Measurements from ENCODE around the gene FAM32A.

The FAM32A gene

DNA sequence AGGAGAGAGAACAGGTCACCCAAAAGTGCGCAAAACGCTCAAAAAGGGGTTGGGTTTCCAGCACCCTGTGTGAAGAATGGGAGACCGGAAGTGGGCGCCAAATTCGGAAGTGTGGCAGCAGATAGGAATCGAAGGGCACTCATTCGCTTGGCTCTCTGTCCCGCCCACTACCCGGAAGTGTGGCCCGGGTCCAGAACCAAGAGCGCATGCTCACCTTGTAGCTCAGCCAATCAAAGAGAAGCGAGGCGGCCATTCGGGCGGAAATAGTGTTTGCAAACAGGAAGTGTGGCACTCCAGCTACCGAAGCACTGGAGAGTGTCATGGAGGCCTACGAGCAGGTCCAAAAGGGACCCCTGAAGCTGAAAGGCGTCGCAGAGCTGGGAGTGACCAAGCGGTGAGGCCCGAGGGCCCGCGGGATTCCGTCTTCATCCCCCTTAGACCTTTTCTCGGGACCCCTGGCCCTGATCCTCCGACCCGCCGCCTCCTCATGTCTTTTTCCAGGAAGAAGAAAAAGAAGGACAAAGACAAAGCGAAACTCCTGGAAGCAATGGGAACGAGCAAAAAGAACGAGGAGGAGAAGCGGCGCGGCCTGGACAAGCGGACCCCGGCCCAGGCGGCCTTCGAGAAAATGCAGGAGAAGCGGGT lies at the start of gene FAM32A:
Gene FAM32A (plus strand): TSS at position 288 of the 645 bp plus-strand sequence. CDS start 33 bp downstream, at position 321.
- peaks cover 34% of the 10 kb centered on the region for H3K36me3 Mint-ChIP-seq
- peak within 1 kb of the TSS; percentile 100 for H3K4me3 Mint-ChIP-seq
- no peaks in the 10 kb centered on the region for H3K27me3 Mint-ChIP-seq
- peak; percentile 96 for ATAC-seq
- H3K4me1 Mint-ChIP-seq = peaks cover 44% of the 10 kb centered on the region
- H3K27ac Mint-ChIP-seq = peak within 1 kb of the TSS; percentile 100
- H3K9me3 Mint-ChIP-seq = no peaks in the 10 kb centered on the region

DNA sequence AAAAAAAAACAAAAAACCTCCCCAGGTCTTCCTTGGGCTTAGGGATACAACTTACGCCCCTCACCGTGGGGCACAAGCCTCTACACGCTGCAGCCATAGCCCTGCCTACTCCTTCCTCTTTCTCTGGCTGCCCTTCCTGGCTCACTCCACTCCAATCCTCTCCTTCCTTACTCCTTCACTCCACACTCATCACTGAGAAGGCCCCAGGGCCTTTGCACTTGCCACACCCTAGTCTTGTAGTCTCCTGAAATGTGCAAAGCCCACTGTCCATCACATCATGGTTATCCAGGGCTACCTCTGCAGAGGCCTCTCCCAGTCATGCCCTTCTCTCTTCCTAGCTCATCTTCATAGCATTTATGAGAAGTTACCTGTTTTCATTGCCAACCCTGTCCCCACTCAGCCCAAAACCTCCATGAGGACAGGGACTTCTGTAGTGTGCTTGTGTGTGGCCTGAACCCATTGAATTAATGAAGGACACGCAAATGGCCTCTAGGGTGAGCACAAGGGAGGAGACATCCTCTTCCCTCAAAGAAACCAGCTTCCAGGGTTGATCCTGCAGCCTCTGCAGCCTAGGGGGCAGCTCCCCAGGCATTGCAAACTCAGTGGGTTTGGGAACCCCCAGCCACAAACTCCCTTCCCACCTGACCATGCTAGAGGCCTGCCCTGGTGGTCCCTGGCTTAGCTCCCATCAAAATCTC lies 49.6 kb upstream of the FAM32A start:
- Mint-ChIP-seq H3K27ac (peak overlapping the region; percentile 64), H3K4me1 (peaks cover 64% of the 10 kb centered on the region)

GRCh38 chr19:16136185-16136999 lies 48.8 kb upstream of the FAM32A start:
- Mint-ChIP-seq H3K4me3 (no peak overlapping the region), H3K27ac (peak overlapping the region; percentile 64), H3K9me3 (peaks cover 10% of the 10 kb centered on the region), H3K36me3 (peaks cover 32% of the 10 kb centered on the region), H3K4me1 (peaks cover 66% of the 10 kb centered on the region), H3K27me3 (no peaks in the 10 kb centered on the region)
- ATAC-seq = no peak

More for the DNA sequence above, 49.6 kb upstream of the FAM32A start:
- Mint-ChIP-seq H3K9me3 (peaks cover 14% of the 10 kb centered on the region), H3K27me3 (no peaks in the 10 kb centered on the region), H3K36me3 (peaks cover 40% of the 10 kb centered on the region), H3K4me3 (peak overlapping the region; percentile 2)
- ATAC-seq = no peak

DNA sequence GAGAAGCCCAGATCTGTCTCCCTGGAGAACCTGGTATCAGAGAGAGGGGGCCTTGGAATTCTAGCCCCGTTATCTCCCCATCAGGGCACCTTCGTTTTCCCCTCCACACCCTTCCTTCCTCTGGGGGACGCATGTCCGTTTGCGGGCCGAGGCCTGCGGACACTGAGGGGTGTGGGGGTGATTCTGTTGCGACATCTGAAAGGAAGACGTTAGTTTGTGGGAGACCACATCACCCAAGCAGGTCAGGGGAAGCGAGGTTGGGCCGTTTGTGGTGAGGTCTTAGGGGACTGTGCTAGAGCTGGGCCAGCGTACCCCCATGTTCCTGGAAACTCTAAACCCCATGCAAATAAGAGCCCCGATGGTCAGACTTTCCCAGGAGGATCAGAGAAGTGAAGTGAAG lies 45.5 kb upstream of the FAM32A start:
- ATAC-seq = peak; percentile 4
- H3K36me3 Mint-ChIP-seq = peaks cover 21% of the 10 kb centered on the region

DNA sequence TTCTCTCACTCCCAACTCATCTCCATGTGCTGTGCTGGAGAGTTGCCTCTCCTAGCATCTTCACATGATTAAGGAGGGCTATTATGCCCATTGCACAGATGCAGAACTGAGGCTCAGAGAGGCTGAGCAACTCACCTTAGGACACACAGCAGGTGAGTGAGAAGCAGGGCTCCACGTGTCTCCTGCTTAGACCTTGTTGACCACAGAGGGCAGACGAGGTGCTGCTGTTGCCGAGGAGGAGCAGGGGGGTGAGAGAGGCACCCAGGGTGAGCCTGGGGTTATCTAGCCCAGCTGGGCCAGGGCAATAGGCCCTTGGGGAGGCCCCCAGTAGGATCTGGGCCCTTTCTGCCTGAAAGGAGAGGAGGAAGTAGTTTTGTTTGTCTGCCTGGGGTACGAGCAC lies 44.2 kb upstream of the FAM32A start:
- peaks cover 9% of the 10 kb centered on the region for H3K9me3 Mint-ChIP-seq
- H3K4me3 Mint-ChIP-seq = peak overlapping the region; percentile 43
- H3K27ac Mint-ChIP-seq = peak overlapping the region; percentile 100
- peaks cover 27% of the 10 kb centered on the region for H3K36me3 Mint-ChIP-seq
- H3K4me1 Mint-ChIP-seq = peaks cover 72% of the 10 kb centered on the region
- H3K27me3 Mint-ChIP-seq = no peaks in the 10 kb centered on the region
- peak; percentile 87 for ATAC-seq

More for the DNA sequence above, 45.5 kb upstream of the FAM32A start:
- Mint-ChIP-seq H3K9me3 (peaks cover 9% of the 10 kb centered on the region), H3K4me1 (peaks cover 73% of the 10 kb centered on the region), H3K4me3 (peak overlapping the region; percentile 30), H3K27me3 (no peaks in the 10 kb centered on the region), H3K27ac (peak overlapping the region; percentile 100)

DNA sequence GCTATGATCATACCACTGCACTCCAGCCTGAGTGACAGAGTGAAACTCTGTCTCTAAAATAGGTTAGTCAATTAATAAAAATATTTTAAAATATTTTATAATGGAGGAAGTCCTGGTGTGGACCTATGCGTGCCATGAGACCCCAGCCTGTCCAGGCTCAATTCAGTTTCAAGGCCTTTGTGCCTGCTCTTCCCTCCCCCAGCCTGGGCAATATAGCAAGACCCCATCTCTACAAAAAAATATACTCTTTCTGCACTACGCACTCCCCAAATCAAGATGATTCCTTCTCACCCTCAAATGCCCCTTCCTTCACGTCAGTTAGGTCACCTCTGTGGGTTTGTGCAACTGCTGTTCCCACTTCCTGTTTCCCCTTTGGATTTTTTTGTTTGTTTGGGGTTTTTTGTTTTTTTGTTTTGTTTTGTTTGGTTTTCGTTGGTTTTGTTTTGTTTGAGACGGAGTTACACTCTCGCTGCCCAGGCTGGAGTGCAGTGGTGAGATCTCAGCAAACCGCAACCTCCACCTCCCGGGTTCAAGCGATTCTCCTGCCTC lies 43.1 kb upstream of the FAM32A start:
- H3K36me3 Mint-ChIP-seq = peaks cover 33% of the 10 kb centered on the region
- ATAC-seq = no peak
- peaks cover 68% of the 10 kb centered on the region for H3K4me1 Mint-ChIP-seq
- H3K4me3 Mint-ChIP-seq = peak overlapping the region; percentile 1
- H3K27ac Mint-ChIP-seq = peak overlapping the region; percentile 100
- peaks cover 5% of the 10 kb centered on the region for H3K9me3 Mint-ChIP-seq
- no peaks in the 10 kb centered on the region for H3K27me3 Mint-ChIP-seq

DNA sequence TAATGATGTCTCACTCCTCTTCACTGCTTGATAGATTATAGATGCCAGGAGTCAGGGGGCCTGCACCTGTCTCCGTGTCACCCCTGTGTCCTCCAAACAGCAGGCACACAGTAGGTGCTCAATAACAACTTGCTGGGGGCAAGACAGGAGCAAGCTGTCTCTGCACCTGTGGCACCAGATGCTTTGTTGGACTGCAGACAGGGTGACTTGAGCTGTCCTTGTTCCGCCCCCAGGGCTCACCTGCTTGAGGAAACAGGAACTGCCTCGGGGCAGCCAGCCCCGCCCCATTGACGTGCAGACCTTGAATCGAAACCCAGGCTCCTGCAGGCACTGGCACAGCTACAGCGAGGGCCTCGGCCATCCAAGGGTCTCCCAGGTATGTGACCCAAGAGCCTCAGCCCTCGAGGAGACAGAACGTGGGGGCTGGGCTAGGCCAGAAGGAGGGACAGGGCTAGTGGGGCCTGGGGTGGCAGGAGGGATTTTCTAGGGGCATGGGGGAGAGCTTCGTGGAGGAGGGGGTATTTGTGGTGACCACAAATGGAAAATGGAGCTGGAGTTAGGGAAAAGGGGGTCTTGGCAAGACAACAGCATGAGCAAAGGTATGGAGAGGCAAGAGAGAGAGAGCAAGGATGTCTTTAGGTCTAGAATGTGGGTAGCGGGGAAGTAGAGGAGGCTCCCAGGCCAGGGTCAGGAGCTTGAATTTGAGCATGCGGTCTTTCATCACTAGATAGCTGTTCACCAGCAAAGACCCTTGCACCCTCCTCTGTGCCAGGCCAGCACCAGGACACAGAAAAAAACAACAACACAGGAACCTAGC lies 41.6 kb upstream of the FAM32A start, which contains the start of gene HSH2D:
Gene HSH2D (plus strand): TSS at position 287 of the 817 bp plus-strand sequence. CDS start 5,066 bp downstream, outside the sequence.
- Mint-ChIP-seq H3K9me3 (peaks cover 5% of the 10 kb centered on the region), H3K36me3 (peaks cover 34% of the 10 kb centered on the region), H3K27me3 (no peaks in the 10 kb centered on the region), H3K4me1 (peaks cover 67% of the 10 kb centered on the region), H3K27ac (peak within 1 kb of the TSS; percentile 100), H3K4me3 (peak within 1 kb of the TSS; percentile 99)
- peak; percentile 90 for ATAC-seq

GRCh38 chr19:16144216-16144581 lies 41.0 kb upstream of the FAM32A start:
- Mint-ChIP-seq H3K4me1 (peaks cover 67% of the 10 kb centered on the region), H3K36me3 (peaks cover 40% of the 10 kb centered on the region), H3K4me3 (peak overlapping the region; percentile 99), H3K27me3 (no peaks in the 10 kb centered on the region), H3K27ac (peak overlapping the region; percentile 100), H3K9me3 (peaks cover 5% of the 10 kb centered on the region)
- no peak for ATAC-seq

DNA sequence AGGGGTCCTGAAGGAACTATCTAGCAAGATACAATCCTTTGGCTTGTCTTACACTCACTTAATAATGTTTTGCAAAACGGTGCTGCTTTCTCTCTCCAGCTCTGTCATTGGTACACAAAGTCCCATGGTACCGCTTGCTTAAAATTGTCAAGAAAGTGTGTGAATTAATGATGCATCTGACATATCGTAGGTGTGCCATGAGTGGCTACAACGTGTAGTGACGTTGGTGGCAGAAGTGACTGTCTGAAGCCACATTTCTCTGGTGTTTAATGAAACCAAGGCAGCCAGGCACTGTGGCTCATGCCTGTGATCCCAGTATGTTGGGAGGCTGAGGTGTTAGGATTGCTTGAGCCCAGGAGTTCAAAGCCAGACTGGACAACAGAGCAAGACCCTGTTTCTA lies 39.1 kb upstream of the FAM32A start:
- Mint-ChIP-seq H3K4me3 (peak overlapping the region; percentile 99), H3K36me3 (peaks cover 48% of the 10 kb centered on the region), H3K9me3 (peaks cover 5% of the 10 kb centered on the region), H3K4me1 (peaks cover 58% of the 10 kb centered on the region), H3K27ac (peak overlapping the region; percentile 100), H3K27me3 (no peaks in the 10 kb centered on the region)
- no peak for ATAC-seq

GRCh38 chr19:16148443-16149229 lies 36.6 kb upstream of the FAM32A start:
- peaks cover 67% of the 10 kb centered on the region for H3K36me3 Mint-ChIP-seq
- H3K27me3 Mint-ChIP-seq = no peaks in the 10 kb centered on the region
- peak overlapping the region; percentile 70 for H3K4me3 Mint-ChIP-seq
- H3K27ac Mint-ChIP-seq = peak overlapping the region; percentile 85
- ATAC-seq = no peak
- no peaks in the 10 kb centered on the region for H3K9me3 Mint-ChIP-seq
- H3K4me1 Mint-ChIP-seq = peaks cover 55% of the 10 kb centered on the region

- H3K9me3 Mint-ChIP-seq = no peaks in the 10 kb centered on the region
- H3K27me3 Mint-ChIP-seq = no peaks in the 10 kb centered on the region
- peak overlapping the region; percentile 49 for H3K27ac Mint-ChIP-seq
- ATAC-seq = no peak
- H3K36me3 Mint-ChIP-seq = peaks cover 83% of the 10 kb centered on the region
- no peak overlapping the region for H3K4me3 Mint-ChIP-seq
- peaks cover 69% of the 10 kb centered on the region for H3K4me1 Mint-ChIP-seq
These were observed 31.5 kb upstream of the FAM32A start for GRCh38 chr19:16153582-16154336.

- Mint-ChIP-seq H3K4me3 (peak overlapping the region; percentile 3), H3K4me1 (peaks cover 63% of the 10 kb centered on the region), H3K27ac (peak overlapping the region; percentile 56), H3K9me3 (no peaks in the 10 kb centered on the region), H3K27me3 (no peaks in the 10 kb centered on the region), H3K36me3 (peaks cover 75% of the 10 kb centered on the region)
- ATAC-seq = no peak
These were observed 30.7 kb upstream of the FAM32A start for GRCh38 chr19:16154557-16154956.

DNA sequence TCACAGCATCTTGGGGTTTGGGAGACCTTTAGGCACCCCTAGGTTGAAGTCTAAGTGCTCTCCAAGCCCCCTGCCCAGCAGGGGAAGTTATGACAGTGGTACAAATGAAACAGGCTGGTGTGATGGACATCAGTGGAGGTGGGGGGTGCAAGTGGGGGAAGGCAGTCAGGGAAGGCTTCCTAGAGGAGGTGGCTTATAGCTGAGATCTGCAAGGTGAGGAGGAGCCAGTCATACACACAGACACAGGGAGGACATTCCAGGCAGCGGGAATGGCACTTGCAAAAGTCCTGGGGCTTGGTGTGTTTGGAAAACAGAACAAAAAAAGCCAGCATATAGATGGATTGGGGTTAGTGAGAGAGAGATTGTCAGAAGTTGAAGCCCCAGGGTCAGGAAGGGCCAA lies 30.1 kb upstream of the FAM32A start:
- H3K4me1 Mint-ChIP-seq = peaks cover 61% of the 10 kb centered on the region
- H3K36me3 Mint-ChIP-seq = peaks cover 74% of the 10 kb centered on the region
- H3K9me3 Mint-ChIP-seq = no peaks in the 10 kb centered on the region
- ATAC-seq = no peak
- H3K4me3 Mint-ChIP-seq = peak overlapping the region; percentile 47
- H3K27me3 Mint-ChIP-seq = no peaks in the 10 kb centered on the region
- peak overlapping the region; percentile 56 for H3K27ac Mint-ChIP-seq

Data from stimulated activated memory B cell treated with anti-CD40 and anti-IgM and Interleukin-4, amounts not matched to agents 10 μg/mL and 1 μg/mL and 100 μg/mL, for 72 hours (primary cell).